Measurements from ENCODE around the gene SRM. TPM values are rescaled to one million over a fixed set of nuclear protein-coding genes. Genes with fewer than 3 reads are reported as not detected.
A peak's percentile ranks its signal among the peaks of the same experiment; 100 is the strongest.
"Not testable (repeated sequence)": the region's sequence is repeated elsewhere in the genome, so short reads cannot be mapped to it uniquely, and the experiment has no call there.

SRM gene
- total and polyA plus RNA-seq, 3 experiments from 2014 or later = 169 to 438 (median 423) TPM

DNA sequence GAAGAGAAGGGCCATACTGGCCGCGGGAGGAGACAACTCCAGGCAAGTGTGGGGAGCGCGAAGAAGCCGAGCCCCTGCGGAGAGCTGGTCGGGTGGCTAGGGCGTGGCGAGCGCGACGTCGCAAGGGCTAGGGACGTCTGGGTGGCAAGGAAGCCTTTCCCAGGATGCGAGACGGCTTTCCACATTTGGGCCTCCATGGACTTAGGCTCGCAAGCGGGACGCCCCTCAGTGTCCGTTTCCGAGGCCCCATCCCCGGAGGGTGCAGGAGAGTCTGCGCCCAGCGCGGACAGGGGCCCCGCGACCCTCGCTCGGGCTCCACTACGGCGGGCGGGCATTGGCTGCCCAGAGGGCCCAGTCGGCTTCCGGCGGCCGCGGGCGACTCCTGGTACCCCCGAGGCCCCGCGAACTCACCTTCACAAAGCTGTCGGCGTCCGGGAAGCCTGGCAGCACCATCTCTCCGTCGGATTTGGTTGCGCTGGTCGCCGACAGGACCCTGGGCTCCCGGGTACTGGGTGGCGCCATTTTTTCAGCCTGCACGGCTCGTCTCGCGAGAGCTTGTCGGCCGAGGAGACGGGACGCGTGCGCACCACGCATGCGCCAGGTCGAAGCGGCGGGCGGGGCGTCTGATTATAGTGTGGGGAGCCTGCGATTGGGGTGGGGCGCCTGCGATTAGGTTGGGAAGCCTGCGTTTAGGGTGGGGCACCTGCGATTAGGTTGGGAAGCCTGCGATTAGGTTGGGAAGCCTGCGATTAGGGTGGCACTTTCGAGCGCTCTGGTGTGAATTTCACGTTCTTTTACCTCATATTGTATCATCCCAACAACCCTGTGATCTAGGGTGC is 39.7 kb upstream of the SRM start, which contains the start of gene EXOSC10:
EXOSC10 (minus strand) TSS at position 560 of the 839 bp plus-strand sequence; CDS start at position 522, 38 bp downstream.
- peak within 1 kb of the TSS; percentile 90 to 96 (median 96) for H3K27ac Mint-ChIP-seq
- peaks cover 18% of the 10 kb centered on the region for H3K4me1 ChIP-seq (ENCODE audit: insufficient read depth, low read length)
- H3K27me3 Mint-ChIP-seq = no peaks in the 10 kb centered on the region
- peak within 1 kb of the TSS; percentile 90 to 98 (median 93) for H3K4me3 Mint-ChIP-seq
- no peaks in the 10 kb centered on the region for H3K9me3 ChIP-seq (ENCODE audit: low read length)
- peak; percentile 92 to 96 (median 95) for DNase-seq
- peaks cover 15% of the 10 kb centered on the region for H3K36me3 ChIP-seq (ENCODE audit: insufficient read depth, low read length)
- H3K27ac ChIP-seq (ENCODE audit: low read depth, low read length) = peak within 1 kb of the TSS; percentile 94
- H3K4me1 Mint-ChIP-seq = peaks cover 19 to 26% (median 20%) of the 10 kb centered on the region in 3 donors
- H3K9me3 Mint-ChIP-seq = no peaks in the 10 kb centered on the region
- H3K4me3 ChIP-seq (ENCODE audit: low read length) = peak within 1 kb of the TSS; percentile 83
- CTCF ChIA-PET = interaction anchor here (1.3 to 4.2 kb wide), 3 partner anchors 11 to 620 kb away, joined by 3 to 32 read pairs (median 4); no protein-coding TSS in a partner anchor
- H3K36me3 Mint-ChIP-seq = peaks cover 0 to 28% (median 4%) of the 10 kb centered on the region in 3 donors
- no peaks in the 10 kb centered on the region for H3K27me3 ChIP-seq (ENCODE audit: insufficient read depth, low read length, poor library complexity, severe bottlenecking)
- POLR2A ChIA-PET = interaction anchor here (0.8 to 1.7 kb wide), 4 partner anchors 23 to 87 kb away, joined by 3 to 9 read pairs (median 3); partner anchors contain the start of genes SRM and TARDBP

DNA sequence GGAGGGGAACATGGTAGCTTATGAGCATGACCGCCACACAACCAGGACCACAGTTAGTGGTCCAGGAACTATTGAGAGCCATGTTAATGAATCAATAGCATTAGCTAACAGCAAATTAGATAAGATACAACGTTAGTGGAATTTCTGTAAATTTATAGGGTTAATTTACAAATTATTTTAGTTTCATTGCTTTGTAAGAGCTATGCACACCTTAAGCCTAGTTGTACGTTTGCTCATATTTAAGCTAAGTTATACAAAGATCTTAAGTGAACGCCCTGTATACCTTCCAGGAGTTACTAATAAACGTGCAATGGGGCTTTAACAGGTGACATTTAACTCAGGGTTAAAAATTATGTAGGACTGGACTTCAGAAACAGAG is 39.1 kb upstream of the SRM start:
- peaks cover 0 to 28% (median 4%) of the 10 kb centered on the region in 3 donors for H3K36me3 Mint-ChIP-seq

DNA sequence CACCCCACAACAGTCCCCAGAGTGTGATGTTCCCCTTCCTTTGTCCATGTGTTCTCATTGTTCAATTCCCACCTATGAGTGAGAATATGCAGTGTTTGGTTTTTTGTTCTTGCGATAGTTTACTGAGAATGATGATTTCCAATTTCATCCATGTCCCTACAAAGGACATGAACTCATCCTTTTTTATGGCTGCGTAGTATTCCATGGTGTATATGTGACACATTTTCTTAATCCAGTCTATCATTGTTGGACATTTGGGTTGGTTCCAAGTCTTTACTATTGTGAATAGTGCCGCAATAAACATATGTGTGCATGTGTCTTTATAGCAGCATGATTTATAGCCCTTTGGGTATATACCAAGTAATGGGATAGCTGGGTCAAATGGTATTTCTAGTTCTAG is 24.0 kb upstream of the SRM start:
- H3K4me1 ChIP-seq (ENCODE audit: insufficient read depth, low read length); H3K27me3 Mint-ChIP-seq; H3K27ac ChIP-seq (ENCODE audit: low read depth, low read length); H3K4me1 Mint-ChIP-seq; DNase-seq; H3K4me3 ChIP-seq (ENCODE audit: low read length); H3K4me3 Mint-ChIP-seq; POLR2A ChIA-PET; H3K9me3 Mint-ChIP-seq; H3K27me3 ChIP-seq (ENCODE audit: insufficient read depth, low read length, poor library complexity, severe bottlenecking); H3K27ac Mint-ChIP-seq; CTCF ChIA-PET; H3K9me3 ChIP-seq (ENCODE audit: low read length): not testable (repeated sequence)
- H3K36me3 Mint-ChIP-seq = peaks cover 16 to 69% (median 18%) of the 10 kb centered on the region in 3 donors
- H3K36me3 ChIP-seq (ENCODE audit: insufficient read depth, low read length) = peaks cover 50% of the 10 kb centered on the region

More for the DNA sequence above, 39.1 kb upstream of the SRM start:
- Histone ChIP-seq H3K27ac (ENCODE audit: low read depth, low read length) (peak overlapping the region; percentile 94), H3K4me1 (ENCODE audit: insufficient read depth, low read length) (peaks cover 18% of the 10 kb centered on the region), H3K4me3 (ENCODE audit: low read length) (peak overlapping the region; percentile 83), H3K27me3 (ENCODE audit: insufficient read depth, low read length, poor library complexity, severe bottlenecking) (no peaks in the 10 kb centered on the region), H3K9me3 (ENCODE audit: low read length) (no peaks in the 10 kb centered on the region), H3K36me3 (ENCODE audit: insufficient read depth, low read length) (peaks cover 15% of the 10 kb centered on the region)
- peak overlapping the region; percentile 90 to 98 (median 93) for H3K4me3 Mint-ChIP-seq
- DNase-seq = no peak
- ChIA-PET CTCF (interaction anchor here (1.3 to 4.2 kb wide), 3 partner anchors 10 to 621 kb away, joined by 3 to 32 read pairs (median 4); no protein-coding TSS in a partner anchor), POLR2A (interaction anchor here (0.8 to 1.7 kb wide), 3 partner anchors 23 to 39 kb away, joined by 3 to 9 read pairs (median 3); partner anchors contain the start of gene SRM)
- H3K9me3 Mint-ChIP-seq = no peaks in the 10 kb centered on the region
- peaks cover 19 to 26% (median 20%) of the 10 kb centered on the region in 3 donors for H3K4me1 Mint-ChIP-seq
- H3K27me3 Mint-ChIP-seq = no peaks in the 10 kb centered on the region
- H3K27ac Mint-ChIP-seq = peak overlapping the region; percentile 90 to 96 (median 94)

DNA sequence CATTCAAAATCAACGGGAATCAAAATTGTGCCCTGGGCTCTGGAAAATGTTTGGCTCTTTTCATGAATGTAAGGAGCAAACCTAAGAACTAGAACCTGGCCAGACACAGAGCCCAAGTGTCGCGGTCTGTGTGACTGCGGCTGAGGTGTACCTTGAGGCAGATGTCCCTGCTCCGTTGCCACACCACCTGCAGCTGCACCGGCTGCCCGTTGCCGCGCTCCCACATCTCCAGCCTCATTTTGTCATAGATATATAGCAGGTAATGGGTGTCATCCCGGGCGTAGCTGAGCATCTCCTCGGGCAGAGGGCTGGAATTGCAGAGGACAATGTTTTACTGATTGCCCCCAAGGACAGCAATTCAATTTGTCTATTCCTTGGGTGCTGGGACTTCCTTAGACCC is 21.1 kb upstream of the SRM start:
- Mint-ChIP-seq H3K4me1 (no peaks in the 10 kb centered on the region), H3K27ac (no peak overlapping the region), H3K9me3 (no peaks in the 10 kb centered on the region), H3K36me3 (peaks cover 4 to 68% (median 15%) of the 10 kb centered on the region in 3 donors), H3K27me3 (no peaks in the 10 kb centered on the region), H3K4me3 (no peak overlapping the region)
- Histone ChIP-seq H3K36me3 (ENCODE audit: insufficient read depth, low read length) (peaks cover 51% of the 10 kb centered on the region), H3K27ac (ENCODE audit: low read depth, low read length) (no peak overlapping the region), H3K27me3 (ENCODE audit: insufficient read depth, low read length, poor library complexity, severe bottlenecking) (no peaks in the 10 kb centered on the region), H3K4me1 (ENCODE audit: insufficient read depth, low read length) (no peaks in the 10 kb centered on the region), H3K4me3 (ENCODE audit: low read length) (no peak overlapping the region), H3K9me3 (ENCODE audit: low read length) (no peaks in the 10 kb centered on the region)
- ChIA-PET CTCF (no interaction called here), POLR2A (no interaction called here)
- no peak for DNase-seq

DNA sequence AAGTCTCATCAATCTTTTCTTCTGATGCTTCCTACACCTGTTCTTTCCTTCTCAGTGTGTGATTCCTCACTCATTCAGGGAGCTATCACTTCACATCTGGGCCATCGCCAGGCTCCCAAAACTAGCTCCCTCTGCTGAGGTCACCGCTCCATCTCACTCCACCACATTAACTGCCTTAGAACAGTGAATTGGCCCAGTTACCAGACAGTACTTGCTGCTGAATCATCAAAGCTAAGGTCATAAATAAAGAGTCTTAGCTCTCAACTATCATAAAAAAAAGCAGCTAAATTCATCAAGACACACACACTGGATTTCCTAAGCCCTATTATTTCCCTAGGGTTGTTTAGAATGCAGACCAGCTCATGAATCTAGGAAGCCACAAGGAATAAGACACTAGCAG is 18.8 kb upstream of the SRM start:
- H3K36me3 ChIP-seq (ENCODE audit: insufficient read depth, low read length) = peaks cover 71% of the 10 kb centered on the region
- no peaks in the 10 kb centered on the region for H3K9me3 ChIP-seq (ENCODE audit: low read length)
- ChIA-PET POLR2A (no interaction called here), CTCF (interaction anchor here (1.2 kb wide), 1 partner anchor 41 kb away, joined by 3 read pairs; no protein-coding TSS in a partner anchor)
- Mint-ChIP-seq H3K4me3 (no peak overlapping the region), H3K27ac (peak overlapping the region in 2 of 8 donors; percentile 74 to 92), H3K36me3 (peaks cover 7 to 79% (median 17%) of the 10 kb centered on the region in 3 donors), H3K4me1 (no peaks in the 10 kb centered on the region), H3K9me3 (no peaks in the 10 kb centered on the region), H3K27me3 (no peaks in the 10 kb centered on the region)
- H3K27me3 ChIP-seq (ENCODE audit: insufficient read depth, low read length, poor library complexity, severe bottlenecking) = no peaks in the 10 kb centered on the region
- H3K4me1 ChIP-seq (ENCODE audit: insufficient read depth, low read length) = no peaks in the 10 kb centered on the region
- no peak overlapping the region for H3K27ac ChIP-seq (ENCODE audit: low read depth, low read length)
- no peak overlapping the region for H3K4me3 ChIP-seq (ENCODE audit: low read length)
- no peak for DNase-seq

DNA sequence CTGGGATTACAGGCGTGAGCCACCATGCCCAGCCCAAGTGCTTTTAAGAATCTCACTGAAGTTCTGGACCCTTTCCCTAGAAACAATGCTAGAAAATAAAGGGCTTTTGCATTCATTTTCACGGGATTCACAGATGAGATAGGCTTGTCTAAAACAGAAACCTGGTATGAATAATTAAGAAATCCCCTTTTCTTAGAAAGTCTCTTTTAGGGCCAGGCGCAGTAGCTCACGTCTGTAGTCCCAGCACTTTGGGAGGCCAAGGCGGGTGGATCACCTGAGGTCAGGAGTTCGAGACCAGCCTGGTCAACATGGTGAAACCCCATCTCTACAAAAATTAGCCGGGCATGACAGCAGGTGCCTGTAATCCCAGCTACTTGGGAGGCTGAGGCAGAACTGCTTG is 13.6 kb upstream of the SRM start:
- H3K27me3 Mint-ChIP-seq; H3K27ac Mint-ChIP-seq; POLR2A ChIA-PET; H3K9me3 ChIP-seq (ENCODE audit: low read length); H3K4me1 Mint-ChIP-seq; H3K4me3 Mint-ChIP-seq; H3K4me1 ChIP-seq (ENCODE audit: insufficient read depth, low read length); H3K4me3 ChIP-seq (ENCODE audit: low read length); H3K9me3 Mint-ChIP-seq; DNase-seq; H3K27ac ChIP-seq (ENCODE audit: low read depth, low read length); H3K27me3 ChIP-seq (ENCODE audit: insufficient read depth, low read length, poor library complexity, severe bottlenecking): not testable (repeated sequence)
- H3K36me3 Mint-ChIP-seq = peaks cover 3 to 89% (median 17%) of the 10 kb centered on the region in 3 donors
- peaks cover 78% of the 10 kb centered on the region for H3K36me3 ChIP-seq (ENCODE audit: insufficient read depth, low read length)
- CTCF ChIA-PET = interaction anchor here (0.7 to 1.3 kb wide), 2 partner anchors 13 to 27 kb away, joined by 3 read pairs; partner anchors contain the start of gene SRM

DNA sequence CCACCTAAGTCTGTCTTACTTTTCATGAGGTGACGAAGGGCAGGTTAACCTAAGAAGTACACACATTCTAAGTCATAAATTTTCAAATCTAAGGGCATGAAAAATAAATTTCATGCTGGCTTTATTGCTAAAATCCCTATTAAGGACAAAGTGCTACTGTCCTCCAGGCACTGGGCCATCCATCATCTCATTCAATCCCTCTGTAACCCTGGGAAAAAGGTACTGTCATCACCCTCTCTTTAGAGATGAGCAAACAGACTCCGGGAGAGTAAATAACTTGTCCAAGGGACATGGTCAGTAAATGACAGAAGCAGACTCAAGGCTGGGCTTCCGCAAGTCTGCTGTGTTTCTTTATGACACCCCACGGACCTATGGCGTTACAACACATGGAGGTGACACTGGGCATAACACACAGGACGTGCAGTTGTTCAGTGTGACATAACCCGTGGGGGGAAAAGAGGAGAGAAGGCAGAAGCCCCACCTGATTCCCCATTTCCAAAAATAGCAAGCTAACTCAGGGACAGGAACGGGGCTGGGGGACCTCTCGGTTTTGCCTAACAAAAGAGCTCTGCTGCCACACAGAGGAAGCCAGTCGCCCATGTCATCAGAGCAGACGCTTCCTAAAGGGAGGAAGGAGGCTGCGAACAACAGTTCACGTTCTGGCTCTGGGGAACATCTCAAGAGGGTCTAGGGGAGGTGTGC is 12.5 kb upstream of the SRM start:
- H3K36me3 ChIP-seq (ENCODE audit: insufficient read depth, low read length) = peaks cover 83% of the 10 kb centered on the region

More for the DNA sequence above, 12.5 kb upstream of the SRM start:
- Mint-ChIP-seq H3K9me3 (no peaks in the 10 kb centered on the region), H3K36me3 (peaks cover 3 to 92% (median 15%) of the 10 kb centered on the region in 3 donors), H3K27me3 (no peaks in the 10 kb centered on the region), H3K27ac (peak overlapping the region in 3 of 8 donors; percentile 17 to 50 (median 48)), H3K4me3 (no peak overlapping the region), H3K4me1 (peaks cover 0 to 2% (median 0%) of the 10 kb centered on the region in 3 donors)
- H3K4me3 ChIP-seq (ENCODE audit: low read length) = no peak overlapping the region
- H3K27me3 ChIP-seq (ENCODE audit: insufficient read depth, low read length, poor library complexity, severe bottlenecking) = no peaks in the 10 kb centered on the region
- no peak for DNase-seq
- POLR2A ChIA-PET = interaction anchor here (0.6 kb wide), 1 partner anchor 11 kb away, joined by 3 read pairs; no protein-coding TSS in a partner anchor
- no peaks in the 10 kb centered on the region for H3K9me3 ChIP-seq (ENCODE audit: low read length)
- CTCF ChIA-PET = interaction anchor here (1.3 kb wide), 1 partner anchor 12 kb away, joined by 3 read pairs; the partner anchor contains the start of gene SRM
- no peak overlapping the region for H3K27ac ChIP-seq (ENCODE audit: low read depth, low read length)
- no peaks in the 10 kb centered on the region for H3K4me1 ChIP-seq (ENCODE audit: insufficient read depth, low read length)

All from CD8-positive, alpha-beta memory T cell (primary cell).